NCI-H146 (cell line): ENCODE measurements around the gene CPNE4.
A peak's percentile ranks its signal among the peaks of the same experiment; 100 is the strongest.

Experiments
- DNase-seq: peaks from one replicate; lab custom pipeline; 2025; lab: John Stamatoyannopoulos, UW

CPNE4 gene

GRCh38 chr3:131796558-131797198 lies 238.1 kb downstream of the CPNE4 start:
- no peak for DNase-seq

- DNase-seq, result no peak
Observed at GRCh38 chr3:131796111-131796510, 238.7 kb downstream of the CPNE4 start.

GRCh38 chr3:131795390-131796090 lies 239.3 kb downstream of the CPNE4 start:
- DNase-seq, result no peak

GRCh38 chr3:131794766-131795388 lies 239.9 kb downstream of the CPNE4 start:
- peak; percentile 21 for DNase-seq

GRCh38 chr3:131793870-131794269 lies 240.9 kb downstream of the CPNE4 start:
- DNase-seq, result no peak

GRCh38 chr3:131789188-131789587 lies 245.6 kb downstream of the CPNE4 start:
- no peak for DNase-seq

GRCh38 chr3:131786386-131786785 lies 248.4 kb downstream of the CPNE4 start:
- no peak for DNase-seq

- DNase-seq, result no peak
Observed at GRCh38 chr3:131782751-131783150, 252.1 kb downstream of the CPNE4 start.

GRCh38 chr3:131778526-131778925 lies 256.3 kb downstream of the CPNE4 start:
- DNase-seq, result no peak

GRCh38 chr3:131775650-131776049 lies 259.2 kb downstream of the CPNE4 start:
- DNase-seq, result no peak

- no peak for DNase-seq
Observed at GRCh38 chr3:131772269-131773026, 262.4 kb downstream of the CPNE4 start.

GRCh38 chr3:131762981-131763564 lies 271.7 kb downstream of the CPNE4 start:
- DNase-seq, result no peak

GRCh38 chr3:131756405-131756804 lies 278.4 kb downstream of the CPNE4 start:
- DNase-seq, result no peak

- no peak for DNase-seq
Observed at GRCh38 chr3:131755380-131755779, 279.4 kb downstream of the CPNE4 start.

- no peak for DNase-seq
Observed at GRCh38 chr3:131750256-131750655, 284.6 kb downstream of the CPNE4 start.

GRCh38 chr3:131749826-131750225 lies 285.0 kb downstream of the CPNE4 start:
- no peak for DNase-seq

GRCh38 chr3:131747466-131747865 lies 287.3 kb downstream of the CPNE4 start:
- no peak for DNase-seq

GRCh38 chr3:131744765-131745164 lies 290.0 kb downstream of the CPNE4 start:
- DNase-seq, result no peak

- no peak for DNase-seq
Observed at GRCh38 chr3:131743126-131743525, 291.7 kb downstream of the CPNE4 start.

- DNase-seq, result no peak
Observed at GRCh38 chr3:131739211-131739610, 295.6 kb downstream of the CPNE4 start.

GRCh38 chr3:131738095-131738494 lies 296.7 kb downstream of the CPNE4 start:
- DNase-seq, result no peak

- DNase-seq, result no peak
Observed at GRCh38 chr3:131735544-131735943, 299.3 kb downstream of the CPNE4 start.
